Measurements from ENCODE around the gene SPAG16.

GRCh38 chr2:214192711-214193110 is 908.4 kb downstream of the SPAG16 start:
- TF ChIP-seq, protein P1, sequence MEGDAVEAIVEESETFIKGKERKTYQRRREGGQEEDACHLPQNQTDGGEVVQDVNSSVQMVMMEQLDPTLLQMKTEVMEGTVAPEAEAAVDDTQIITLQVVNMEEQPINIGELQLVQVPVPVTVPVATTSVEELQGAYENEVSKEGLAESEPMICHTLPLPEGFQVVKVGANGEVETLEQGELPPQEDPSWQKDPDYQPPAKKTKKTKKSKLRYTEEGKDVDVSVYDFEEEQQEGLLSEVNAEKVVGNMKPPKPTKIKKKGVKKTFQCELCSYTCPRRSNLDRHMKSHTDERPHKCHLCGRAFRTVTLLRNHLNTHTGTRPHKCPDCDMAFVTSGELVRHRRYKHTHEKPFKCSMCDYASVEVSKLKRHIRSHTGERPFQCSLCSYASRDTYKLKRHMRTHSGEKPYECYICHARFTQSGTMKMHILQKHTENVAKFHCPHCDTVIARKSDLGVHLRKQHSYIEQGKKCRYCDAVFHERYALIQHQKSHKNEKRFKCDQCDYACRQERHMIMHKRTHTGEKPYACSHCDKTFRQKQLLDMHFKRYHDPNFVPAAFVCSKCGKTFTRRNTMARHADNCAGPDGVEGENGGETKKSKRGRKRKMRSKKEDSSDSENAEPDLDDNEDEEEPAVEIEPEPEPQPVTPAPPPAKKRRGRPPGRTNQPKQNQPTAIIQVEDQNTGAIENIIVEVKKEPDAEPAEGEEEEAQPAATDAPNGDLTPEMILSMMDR (IDR thresholded peaks at IDR 0.05): no peak
- TF ChIP-seq POLR2A (IDR thresholded peaks at IDR 0.05): no peak

Measured in heart left ventricle (tissue), 13 donors.